Activated T-cell treated with anti-CD3 and anti-CD28 coated beads, Interleukin-2, amount 50 U/mL, for 48 hours (primary cell): ENCODE measurements around the gene ARHGAP27.
A peak's percentile ranks its signal among the peaks of the same experiment; 100 is the strongest.
"Not testable (repeated sequence)": the region's sequence is repeated elsewhere in the genome, so short reads cannot be mapped to it uniquely, and the experiment has no call there.

ENCODE experiments used
- DNase-seq, 2 experiments: peaks; one replicate each; pipeline ENCODE4 v3.0.0-alpha.2; 2020

The ARHGAP27 gene, protein sequence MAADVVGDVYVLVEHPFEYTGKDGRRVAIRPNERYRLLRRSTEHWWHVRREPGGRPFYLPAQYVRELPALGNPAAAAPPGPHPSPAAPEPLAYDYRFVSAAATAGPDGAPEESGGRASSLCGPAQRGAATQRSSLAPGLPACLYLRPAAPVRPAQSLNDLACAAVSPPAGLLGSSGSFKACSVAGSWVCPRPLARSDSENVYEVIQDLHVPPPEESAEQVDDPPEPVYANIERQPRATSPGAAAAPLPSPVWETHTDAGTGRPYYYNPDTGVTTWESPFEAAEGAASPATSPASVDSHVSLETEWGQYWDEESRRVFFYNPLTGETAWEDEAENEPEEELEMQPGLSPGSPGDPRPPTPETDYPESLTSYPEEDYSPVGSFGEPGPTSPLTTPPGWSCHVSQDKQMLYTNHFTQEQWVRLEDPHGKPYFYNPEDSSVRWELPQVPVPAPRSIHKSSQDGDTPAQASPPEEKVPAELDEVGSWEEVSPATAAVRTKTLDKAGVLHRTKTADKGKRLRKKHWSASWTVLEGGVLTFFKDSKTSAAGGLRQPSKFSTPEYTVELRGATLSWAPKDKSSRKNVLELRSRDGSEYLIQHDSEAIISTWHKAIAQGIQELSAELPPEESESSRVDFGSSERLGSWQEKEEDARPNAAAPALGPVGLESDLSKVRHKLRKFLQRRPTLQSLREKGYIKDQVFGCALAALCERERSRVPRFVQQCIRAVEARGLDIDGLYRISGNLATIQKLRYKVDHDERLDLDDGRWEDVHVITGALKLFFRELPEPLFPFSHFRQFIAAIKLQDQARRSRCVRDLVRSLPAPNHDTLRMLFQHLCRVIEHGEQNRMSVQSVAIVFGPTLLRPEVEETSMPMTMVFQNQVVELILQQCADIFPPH

DNA sequence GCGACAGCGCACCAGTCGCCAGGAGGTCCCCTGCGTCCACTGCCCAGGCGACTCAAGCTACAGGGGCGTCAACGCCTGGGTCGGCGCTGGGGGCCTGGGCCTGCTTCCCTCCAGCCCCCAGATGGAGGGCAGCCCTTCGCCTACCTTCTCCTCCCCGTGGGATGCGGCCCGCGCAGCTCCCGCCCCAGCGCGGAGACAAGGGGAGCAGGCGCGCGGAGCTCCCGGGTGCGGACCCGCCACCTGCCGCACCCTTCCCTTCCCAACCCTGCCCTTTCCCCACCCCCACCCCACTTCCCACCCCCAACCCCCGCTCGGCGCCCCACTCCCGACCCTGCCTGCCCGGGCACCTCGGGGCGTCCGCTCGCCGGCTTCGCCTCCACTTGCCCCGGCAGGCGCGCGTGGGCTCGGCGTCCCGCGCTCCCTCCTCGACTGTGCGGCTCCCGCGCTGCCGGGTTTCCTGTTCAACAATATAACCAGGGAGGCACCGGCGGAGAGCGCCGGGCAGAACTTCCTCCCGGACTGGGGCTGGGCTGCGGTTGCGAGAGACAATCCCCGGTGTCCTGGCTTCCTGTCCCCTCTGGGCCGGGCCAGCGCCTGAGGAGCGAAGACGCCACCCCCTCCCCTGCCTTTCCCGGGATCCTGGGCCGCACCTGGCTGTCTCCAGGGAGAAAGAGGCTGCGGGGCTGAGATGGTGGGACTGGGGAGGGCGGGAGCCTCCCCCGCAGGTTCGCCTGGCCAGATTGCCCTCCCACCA lies at the start of gene ARHGAP27:
Gene ARHGAP27 (minus strand): TSS at position 466 of the 754 bp plus-strand sequence. CDS start 2,591 bp downstream, outside the sequence.
- peak; percentile 34 to 42 for DNase-seq

DNA sequence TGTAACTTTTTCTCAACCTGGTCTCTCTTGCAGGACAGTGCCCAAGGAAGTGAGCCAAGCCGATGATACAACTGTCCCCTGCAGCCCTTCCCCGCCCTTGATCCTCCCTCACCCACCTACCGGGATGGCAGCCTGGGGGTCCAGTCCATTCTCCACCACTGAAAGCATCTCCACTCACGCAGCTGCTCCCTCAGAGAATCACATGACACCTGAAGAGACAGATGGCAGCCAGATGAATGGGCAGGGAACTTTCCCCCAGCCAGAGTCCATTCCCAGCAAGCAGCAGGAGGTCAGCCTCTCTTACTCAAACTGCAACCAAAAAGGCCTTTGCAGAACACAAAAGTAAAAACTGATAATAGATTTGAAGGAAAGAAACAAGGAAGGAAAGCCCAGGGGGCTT lies 49.6 kb upstream of the ARHGAP27 start:
- DNase-seq: not testable (repeated sequence)

DNA sequence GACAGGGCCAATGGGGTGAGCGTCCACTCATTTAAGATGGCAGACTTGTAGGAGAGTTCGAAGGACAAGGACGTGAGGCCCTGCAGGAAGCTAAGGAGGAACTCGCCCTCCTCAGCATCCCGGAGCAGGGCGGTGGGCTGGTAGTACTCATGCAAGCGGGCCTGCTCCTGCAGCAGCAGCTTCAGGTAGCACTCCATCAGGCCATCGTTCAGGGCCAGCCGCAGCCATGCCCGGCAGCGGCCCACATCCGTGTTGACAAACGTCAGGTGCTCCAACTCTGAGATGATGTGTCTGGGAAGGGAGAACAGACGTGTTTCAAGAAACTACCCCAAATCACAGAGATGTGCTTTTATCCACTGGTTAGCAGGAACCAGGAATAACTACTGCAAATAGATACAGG lies 42.8 kb upstream of the ARHGAP27 start:
- not testable (repeated sequence) for DNase-seq

DNA sequence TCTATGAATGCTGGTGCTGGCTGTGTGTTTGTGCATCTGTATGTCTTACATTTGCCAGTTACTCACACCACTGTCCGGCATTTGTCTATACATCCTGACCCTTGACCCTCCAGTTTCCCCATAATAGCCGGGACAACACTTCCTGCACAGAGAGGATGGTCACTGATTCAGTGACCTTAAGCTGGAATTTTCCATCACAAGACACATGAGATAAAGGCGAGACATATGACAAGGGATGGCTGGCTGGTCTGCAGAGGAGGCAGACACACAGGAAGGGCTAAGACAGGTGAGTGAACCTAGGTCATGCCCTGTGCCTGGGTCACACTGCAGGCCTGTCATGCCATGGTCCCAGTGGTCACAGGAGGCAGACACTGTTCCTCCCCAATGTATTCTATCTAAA lies 39.6 kb upstream of the ARHGAP27 start:
- DNase-seq: not testable (repeated sequence)

DNA sequence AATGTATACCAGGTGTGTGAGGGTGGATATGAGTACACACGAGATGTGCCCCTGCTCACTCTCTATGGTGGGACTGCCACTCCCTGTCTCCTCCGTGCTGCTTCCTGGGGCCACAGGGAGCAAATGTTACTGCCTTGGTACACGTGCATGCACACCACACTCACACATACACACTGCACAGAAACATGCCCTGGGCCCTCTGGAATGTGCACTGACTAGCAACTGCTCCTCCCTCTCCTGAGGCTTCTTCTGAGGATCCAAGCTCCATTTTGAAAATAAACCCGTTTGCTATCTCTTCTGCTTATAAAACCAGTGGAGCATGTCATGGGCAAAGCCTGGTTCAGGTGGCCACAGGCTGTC lies 36.5 kb upstream of the ARHGAP27 start:
- not testable (repeated sequence) for DNase-seq

DNA sequence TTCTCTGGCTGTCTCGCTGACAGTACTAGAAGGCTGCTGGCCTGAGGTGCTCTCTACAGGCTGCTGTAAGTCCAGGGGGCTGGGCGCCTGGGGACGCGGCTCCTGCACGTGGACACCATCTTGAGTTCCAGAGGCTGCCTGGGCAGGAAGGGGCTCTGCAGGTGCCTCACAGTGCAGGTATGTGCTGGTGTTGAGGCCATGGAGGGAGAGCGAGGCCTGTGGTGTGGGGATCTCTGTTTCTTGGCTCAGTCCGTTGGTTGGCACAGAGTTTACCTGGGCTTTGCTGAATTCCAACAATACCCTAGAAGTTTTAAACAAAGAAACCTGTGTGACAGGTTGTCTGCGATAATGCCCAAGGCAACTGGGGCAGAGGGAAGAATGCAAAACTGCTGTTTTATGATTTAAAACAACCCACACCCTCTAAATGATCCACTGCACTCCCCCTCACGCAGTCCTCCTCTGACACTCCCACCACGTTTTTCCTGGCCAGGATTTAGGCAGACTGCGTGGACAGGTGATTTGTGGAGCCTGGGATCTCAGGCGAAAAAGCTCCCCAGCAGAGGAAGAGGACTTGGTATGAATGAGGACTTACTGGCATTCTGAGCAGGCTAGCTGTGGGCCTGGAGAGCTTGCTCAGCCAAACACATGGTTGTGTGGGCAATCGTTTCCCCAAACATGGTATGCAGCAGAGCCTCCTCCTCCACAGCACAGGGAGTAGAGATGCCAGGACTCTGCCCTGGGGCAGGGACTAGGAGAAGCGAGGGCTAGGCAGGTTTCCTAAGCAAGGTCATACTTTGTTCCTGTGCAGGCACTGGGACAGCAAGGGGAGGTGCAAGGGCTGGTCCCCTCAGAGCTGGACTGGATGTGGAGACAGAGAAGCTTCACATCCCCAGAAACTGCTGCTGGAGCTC lies 35.9 kb upstream of the ARHGAP27 start:
- DNase-seq: not testable (repeated sequence)

DNA sequence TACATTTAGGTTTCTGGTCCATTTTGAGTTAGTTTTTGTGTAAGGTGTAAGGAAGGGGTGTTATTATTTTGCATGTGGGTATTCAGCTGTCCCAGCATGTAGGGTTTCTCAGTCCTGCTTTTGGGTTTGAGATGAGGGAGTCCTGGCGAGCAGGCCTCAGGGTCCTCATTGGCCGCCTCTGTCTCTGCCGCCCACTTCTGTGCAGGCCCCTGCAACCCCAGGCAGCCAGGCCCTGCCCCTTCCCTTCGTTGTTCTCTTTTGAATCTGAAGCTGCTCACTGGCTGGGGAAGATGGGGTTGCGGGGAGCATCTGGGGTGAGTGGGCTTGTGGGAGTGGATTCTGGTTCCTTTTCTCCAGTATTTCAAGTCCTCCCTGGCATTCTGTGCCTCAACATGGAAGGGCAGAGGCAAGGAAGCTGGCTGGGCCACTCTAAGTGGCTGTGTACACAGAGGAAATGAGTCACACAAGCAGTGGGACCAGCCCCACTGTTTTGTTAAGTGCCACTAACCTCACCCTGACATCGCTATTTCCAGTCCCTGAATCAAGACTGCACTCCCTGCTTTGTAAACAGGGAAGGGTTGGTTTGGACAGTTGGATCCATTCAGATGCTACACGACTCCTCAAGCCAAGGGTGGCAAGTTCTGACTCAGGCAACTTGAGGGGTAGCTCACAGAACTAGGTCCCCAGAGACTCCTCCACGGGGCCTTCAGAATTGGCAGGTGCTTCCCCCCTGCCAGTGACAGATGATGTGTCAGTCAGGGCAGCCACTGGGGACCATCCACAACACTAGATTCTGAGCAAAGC lies 29.1 kb upstream of the ARHGAP27 start:
- DNase-seq: peak; percentile 61 to 68

DNA sequence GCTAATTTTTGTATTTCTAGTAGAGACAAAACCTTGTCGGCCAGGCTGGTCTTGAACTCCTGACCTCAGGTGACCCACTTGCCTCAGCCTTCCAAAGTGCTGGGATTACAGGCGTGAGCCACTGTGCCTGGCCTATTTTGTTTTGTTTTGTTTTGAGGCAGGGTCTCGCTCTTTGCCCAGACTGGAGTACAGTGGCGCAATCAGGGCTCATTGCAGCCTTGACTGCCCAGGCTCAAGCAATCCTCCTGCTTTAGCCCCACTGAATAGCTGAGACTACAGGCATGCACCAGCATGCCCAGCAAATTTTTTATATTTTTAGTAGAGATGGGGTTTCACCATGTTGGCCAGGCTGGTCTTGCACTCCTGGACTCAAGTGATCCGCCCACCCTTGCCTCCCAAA lies 27.8 kb upstream of the ARHGAP27 start:
- DNase-seq: not testable (repeated sequence)

DNA sequence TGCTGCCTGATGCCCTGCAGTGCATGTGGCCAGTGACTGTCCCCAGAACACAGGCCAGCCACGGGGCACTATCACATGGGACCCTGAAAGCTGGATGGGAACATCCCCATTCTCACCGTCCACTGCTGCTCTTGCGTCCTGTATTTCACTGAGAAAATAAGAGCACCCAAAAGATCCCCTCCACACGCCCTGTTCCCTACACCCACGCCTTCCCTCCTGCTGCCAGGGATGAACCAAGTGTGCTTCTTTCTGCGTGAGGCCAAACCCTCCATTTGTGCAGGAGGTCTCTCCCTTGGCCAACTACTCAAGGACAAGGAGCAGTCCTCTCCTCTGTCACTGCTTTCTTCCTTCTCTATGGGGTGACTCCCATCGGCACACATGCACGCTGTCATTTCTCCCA lies 21.7 kb upstream of the ARHGAP27 start:
- DNase-seq: not testable (repeated sequence)

DNA sequence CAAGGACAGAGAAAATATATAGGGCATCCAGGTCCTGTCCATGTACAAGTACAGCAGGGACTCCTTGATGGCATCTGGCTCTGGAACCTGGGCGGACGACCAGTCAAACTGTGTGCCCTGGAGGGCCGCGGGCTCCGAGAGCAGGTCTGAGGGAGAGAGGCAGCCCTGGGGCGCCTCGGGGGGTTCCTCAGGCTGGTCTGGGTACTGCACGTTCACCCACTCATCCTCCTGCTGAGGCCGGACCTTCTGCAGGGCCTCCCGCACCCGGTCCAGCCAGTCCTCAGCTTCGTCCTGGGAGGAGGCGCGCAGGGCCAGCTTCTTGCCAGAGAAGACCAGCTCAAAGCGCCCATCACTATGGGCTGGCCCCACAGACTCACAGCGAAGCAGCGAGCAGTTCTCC lies 21.1 kb upstream of the ARHGAP27 start:
- DNase-seq: not testable (repeated sequence)

DNA sequence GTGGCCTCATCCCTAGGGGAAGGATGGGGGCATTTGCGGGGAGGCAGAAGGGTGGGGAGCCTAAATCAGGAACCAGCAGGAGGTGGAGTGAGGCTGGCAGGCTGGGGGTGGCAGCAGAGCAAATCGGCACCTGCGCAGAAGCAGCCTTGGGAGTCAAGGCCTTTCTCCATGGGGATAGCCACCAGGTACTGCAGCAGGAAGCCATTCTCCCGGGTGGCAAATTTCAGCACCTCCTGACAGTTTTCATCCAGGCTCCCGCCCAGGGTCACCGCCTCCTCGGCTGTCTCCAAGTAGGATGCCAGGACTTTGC lies 20.5 kb upstream of the ARHGAP27 start:
- not testable (repeated sequence) for DNase-seq

DNA sequence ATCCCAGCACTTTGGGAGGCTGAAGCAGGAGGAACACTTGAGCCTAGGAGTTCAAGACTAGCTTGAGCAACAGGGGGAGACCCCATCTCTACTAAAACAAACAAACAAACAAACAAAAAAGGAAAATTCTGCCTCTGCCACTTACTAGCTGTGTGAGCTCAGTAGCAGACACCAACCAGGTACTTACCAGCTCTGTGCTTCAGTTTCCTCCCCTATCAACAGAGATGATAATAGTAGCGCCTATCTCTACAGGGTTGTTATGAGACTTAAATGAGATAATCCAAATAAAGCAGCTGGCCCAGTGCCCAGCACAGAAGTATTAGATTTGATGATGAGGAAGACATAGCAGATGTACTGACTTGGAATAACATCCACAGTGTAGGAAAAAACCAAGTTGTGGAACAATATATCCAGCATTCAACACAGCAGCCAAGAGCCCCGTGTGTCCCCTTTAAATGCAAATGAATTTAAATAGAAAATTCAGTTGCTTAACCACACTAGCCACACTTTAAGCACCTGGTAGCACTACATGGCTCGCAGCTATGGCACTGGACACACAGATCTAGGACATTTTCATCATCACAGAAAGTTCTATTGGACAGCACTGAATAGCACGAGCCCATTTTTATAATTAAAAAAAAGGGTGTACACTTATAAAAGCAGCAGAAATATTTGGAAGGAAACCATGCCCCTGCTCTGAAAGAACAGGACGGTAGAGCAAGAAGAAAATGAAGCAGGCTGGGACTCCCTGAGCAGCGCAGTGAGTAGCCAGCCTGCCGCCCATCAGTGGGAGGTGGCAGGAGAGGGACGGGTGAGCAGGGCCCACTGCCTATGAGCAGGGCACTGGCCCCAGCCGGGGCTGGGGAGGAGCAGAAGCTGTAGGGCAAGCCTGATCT lies 19.9 kb upstream of the ARHGAP27 start:
- DNase-seq: not testable (repeated sequence)

DNA sequence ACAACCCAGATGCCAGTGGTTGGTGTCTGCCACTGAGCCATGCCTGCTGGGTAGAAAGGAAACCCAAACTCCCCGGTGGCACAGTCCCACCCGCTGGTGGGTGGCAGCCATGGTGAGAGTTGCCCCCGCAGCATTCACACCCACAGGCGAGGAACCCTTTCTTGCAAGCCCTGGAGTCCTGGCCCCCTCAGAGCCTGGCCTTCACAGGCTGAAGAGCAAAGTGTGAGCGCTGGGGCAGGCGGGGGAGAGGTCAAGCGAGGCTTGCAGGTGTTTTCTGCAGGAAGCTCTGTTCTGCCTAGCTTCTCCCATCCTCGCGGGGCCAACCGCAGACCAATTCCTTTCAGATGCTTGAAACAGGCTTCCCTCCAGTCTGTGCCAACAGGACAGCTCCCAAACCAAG lies 19.0 kb upstream of the ARHGAP27 start:
- not testable (repeated sequence) for DNase-seq

DNA sequence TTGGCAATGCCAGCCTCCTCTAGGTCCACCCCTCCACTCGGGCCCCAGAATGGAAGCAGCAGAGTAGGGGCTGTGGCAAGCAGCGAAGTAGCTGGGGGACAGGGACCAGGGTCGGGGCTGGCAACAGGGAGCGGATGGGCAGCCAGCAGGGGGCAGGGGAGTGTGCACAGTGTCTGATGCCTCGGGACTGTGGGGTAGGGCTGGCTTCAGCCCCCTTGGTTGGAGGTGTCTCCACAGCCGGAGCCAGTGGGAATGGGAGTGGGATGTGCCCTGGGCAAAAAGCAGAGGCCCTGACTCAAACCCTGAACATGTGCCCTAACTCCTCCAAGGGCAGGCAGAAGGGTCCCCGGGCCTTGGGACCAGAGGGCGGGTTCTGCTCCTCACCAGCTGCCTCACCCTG lies 18.5 kb upstream of the ARHGAP27 start:
- DNase-seq: no peak

DNA sequence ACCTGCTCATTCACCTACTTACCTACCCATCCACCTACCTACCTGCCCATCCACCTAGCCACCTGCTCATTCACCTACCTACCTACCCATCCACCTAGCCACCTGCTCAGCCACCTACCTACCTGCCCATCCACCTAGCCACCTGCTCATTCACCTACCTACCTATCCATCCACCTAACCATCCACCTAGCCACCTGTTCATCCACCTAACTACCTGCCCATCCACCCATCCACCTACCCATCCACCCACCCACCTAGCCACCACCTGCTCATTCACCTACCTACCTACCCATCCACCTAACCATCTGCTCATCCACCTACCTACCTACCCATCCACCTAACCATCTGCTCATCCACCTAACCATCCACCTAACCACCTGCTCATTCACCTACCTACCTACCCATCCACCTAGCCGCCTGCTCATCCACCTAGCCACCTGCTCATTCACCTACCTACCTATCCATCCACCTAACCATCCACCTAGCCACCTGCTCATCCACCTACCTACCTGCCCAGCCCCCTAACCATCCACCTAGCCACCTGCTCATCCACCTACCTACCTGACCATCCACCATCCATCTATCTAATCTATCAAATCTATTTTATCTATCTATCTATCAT lies 17.1 kb upstream of the ARHGAP27 start:
- DNase-seq: not testable (repeated sequence)

DNA sequence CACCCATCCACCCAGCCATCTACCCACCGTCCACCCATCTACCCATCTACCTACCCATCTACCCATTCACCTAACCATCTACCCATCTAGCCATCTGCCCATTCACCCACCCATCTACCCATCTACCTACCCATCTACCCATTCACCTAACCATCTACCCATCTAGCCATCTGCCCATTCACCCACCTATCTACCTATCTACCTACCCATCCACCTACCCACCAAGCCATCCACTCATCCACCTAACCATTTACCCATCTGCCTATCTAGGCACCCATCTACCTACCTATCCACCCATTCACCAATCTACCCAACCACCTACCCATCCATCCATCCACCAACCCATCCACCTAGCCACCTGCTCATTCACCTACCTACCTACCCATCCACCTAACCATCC lies 16.6 kb upstream of the ARHGAP27 start:
- not testable (repeated sequence) for DNase-seq

DNA sequence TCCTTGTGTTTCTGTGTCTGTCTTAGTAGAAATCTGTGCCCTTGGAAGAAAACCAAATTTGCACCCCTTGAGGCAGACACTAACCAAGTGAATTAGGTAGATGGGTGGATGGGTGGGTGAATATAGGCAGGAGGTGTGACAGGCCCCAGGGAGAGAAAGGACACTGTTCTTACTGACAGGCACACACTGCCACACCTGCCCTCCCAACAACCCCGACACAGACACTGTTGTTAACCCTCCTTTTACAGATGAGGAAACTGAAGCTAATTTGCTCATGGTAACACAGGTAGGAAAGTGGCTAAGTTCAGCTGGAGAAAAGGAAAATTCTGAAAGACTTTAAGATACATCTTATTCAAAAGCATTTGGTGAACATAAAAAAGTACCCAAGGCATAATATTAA lies 15.8 kb upstream of the ARHGAP27 start:
- not testable (repeated sequence) for DNase-seq

DNA sequence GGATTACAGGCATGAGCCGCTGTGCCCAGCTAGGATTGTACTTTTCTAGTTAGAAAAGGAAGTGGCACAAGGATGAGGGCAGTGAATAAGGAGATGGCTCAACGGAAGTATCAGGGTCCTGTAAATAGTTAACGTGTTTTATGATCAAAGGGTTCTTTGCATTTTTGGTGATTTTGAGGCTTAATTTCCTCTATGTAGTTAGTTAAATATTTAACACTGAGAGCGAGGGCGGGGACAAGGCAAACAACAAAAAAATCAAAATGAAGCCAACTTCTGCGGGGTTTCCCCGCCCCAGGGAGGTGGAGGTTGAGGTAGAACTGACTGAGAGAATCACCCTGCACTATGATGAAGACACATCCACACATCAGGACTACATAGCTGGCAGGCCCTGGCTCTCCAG lies 15.4 kb upstream of the ARHGAP27 start:
- DNase-seq: not testable (repeated sequence)

DNA sequence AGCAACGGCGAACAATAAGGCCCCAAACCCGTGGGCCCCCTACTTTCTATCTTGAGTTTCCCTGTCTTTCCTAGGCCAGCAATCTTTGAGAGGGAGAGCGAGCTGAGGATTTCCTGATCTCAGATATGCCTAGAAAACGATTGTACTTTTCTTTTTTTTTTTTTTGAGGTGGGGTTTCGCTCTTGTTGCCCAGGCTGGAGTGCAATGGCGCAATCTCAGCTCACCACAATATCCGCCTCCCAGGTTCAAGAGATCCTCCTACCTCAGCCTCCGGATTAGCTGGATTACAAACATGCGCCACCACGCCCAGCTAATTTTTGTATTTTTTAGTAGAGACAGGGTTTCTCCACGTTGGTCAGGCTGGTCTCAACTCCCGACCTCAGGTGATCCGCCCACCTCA lies 15.0 kb upstream of the ARHGAP27 start:
- DNase-seq: not testable (repeated sequence)
